ENCODE data around the gene MAPK8IP2.
"Not testable (repeated sequence)": the region's sequence is repeated elsewhere in the genome, so short reads cannot be mapped to it uniquely, and the experiment has no call there.

The MAPK8IP2 gene

DNA sequence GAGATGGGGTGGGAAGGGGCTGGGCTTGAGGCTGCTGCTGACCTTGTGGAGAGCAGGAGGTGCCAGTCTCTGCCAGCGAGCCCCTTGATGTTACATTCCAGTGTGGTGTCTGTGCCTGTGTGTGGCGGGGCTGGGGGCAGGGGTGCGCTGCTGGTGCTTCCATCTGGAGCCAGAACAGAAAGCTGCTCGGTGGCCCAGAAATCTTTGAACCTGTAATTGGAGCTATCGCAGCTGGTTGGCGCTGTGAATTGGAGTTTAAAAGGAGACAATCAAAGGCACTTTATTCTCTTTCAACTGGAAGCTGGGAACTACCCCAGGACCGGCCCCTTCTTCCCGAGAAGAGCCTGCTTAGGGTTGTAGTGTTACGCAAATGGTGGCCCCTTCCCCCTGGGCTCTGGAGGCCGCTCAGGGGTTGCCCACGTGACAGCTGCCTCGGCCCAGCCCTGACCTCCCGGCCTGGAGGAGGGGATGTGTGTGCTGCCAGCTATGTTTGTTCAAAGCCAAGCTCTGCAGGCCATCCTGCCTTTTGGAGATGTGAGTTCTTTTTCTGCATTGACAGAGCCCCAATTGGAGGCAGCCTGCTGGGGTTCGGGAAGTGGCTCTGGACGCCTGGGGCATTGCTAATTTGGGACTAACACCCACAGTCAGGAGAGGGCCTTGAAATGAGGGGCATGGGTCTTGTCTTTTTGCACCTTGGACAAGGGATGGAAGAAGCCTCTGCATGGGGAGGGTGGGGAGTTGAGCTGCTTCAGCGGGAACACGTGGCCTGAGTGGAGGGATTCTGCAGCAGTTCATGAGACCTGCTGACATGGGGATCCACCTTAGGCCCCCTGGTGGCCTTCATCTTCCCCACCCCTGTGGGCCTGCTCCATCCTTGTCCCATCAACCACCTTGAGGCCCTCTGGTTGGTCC lies 41.4 kb downstream of the MAPK8IP2 start:
- no peak for FAIRE-seq

DNA sequence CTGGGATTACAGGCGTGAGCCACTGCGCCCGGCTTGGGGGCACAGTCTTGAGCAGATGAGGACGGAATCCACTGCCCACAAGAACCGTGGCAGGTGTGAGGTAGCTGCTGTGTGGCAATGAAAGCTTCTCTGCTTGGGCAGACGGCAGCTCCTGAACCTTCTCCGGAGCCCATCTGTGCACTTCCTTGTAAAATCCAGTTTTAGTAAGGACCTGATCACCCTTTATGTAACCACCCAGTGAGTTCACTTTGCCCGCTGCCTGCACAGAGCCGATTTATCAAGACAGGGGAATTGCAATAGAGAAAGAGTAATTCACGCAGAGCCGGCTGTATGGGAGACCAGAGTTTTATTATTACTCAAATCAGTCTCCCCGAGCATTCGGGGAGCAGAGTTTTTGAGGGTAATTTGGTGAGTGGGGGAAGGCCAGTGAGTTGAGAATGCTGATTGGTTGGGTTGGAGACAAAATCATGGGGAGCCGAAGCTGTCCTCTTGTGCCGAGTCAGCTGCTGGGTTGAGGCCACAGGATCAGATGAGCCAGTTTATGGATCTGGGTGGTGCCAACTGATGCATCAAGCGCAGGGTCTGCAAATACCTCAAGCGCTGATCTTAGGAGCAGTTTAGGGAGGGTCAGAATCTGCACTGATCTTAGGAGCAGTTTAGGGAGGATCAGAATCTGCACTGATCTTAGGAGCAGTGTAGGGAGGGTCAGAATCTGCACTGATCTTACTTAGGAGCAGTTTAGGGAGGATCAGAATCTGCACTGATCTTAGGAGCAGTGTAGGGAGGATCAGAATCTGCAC lies 42.6 kb downstream of the MAPK8IP2 start:
- not testable (repeated sequence) for FAIRE-seq

GRCh38 chr22:50643821-50644101 lies 43.2 kb downstream of the MAPK8IP2 start:
- FAIRE-seq = peak; percentile 86

DNA sequence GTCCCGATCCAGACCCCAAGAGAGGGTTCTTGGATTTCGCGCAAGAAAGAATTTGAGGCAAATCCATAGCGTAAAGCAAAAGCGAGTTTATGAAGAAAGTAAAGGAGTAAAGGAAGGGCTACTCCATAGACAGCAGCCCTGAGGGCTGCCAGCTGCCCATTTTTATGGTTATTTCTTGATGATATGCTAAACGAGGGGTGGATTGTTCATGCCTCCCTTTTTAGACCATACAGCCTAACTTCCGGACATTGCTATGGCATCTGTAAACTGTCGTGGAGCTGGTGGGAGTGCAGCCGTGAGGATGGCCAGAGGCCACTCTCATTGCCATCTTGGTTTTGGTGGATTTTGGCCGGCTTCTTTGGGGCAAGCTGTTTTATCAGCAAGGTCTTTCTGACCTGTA lies 52.7 kb downstream of the MAPK8IP2 start:
- FAIRE-seq = no peak

- FAIRE-seq = not testable (repeated sequence)
These were observed 54.1 kb downstream of the MAPK8IP2 start for GRCh38 chr22:50654664-50655063.

GRCh38 chr22:50656122-50657070 lies 55.8 kb downstream of the MAPK8IP2 start:
- no peak for FAIRE-seq

- FAIRE-seq = no peak
These were observed 57.3 kb downstream of the MAPK8IP2 start for GRCh38 chr22:50657925-50658324.

DNA sequence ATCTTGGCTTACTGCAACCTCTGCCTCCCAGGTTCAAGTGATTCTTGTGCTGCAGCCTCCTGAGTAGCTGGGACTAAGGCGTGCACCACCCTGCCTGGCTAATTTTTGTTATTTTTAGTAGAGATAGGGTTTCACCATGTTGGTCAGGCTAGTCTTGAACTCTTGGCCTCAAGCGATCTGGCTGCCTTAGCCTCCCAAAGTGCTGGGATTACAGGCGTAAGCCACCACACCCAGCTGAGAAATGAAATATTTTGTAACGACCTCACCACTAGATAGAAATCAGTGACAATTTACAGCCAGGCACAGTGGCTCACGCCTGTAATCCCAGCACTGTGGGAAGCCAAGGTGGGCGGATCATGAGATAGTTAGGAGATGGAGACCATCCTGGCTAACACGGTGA lies 59.1 kb downstream of the MAPK8IP2 start:
- FAIRE-seq = not testable (repeated sequence)

- no peak for FAIRE-seq
These were observed 59.7 kb downstream of the MAPK8IP2 start for GRCh38 chr22:50660306-50660705.
